ENCODE data around the gene CCDC159.

DNA sequence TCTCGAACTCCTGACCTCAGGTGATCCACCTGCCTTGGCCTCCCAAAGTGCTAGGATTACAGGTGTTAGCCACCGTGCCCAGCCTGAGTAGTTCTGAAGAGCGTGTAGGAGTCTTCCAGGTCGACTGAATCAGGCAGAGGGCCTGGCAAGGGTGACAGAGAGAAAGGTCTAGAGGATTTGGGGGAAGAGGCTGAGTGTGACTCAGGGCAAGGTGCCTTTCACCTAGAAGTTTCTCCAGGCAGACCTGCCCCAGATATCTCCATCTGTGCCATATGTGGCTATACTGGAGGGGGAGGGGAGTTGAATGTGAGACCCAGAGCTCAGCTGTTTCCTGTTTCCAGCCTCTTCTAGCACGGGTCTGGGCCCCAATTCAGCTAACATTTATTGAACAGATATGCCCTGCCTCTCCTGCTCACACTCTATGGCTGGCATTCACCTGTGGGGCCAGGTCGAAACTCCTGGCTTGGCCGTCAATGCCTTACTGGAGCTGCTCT is 1.3 kb downstream of the CCDC159 start:
- TF ChIP-seq, protein P1, sequence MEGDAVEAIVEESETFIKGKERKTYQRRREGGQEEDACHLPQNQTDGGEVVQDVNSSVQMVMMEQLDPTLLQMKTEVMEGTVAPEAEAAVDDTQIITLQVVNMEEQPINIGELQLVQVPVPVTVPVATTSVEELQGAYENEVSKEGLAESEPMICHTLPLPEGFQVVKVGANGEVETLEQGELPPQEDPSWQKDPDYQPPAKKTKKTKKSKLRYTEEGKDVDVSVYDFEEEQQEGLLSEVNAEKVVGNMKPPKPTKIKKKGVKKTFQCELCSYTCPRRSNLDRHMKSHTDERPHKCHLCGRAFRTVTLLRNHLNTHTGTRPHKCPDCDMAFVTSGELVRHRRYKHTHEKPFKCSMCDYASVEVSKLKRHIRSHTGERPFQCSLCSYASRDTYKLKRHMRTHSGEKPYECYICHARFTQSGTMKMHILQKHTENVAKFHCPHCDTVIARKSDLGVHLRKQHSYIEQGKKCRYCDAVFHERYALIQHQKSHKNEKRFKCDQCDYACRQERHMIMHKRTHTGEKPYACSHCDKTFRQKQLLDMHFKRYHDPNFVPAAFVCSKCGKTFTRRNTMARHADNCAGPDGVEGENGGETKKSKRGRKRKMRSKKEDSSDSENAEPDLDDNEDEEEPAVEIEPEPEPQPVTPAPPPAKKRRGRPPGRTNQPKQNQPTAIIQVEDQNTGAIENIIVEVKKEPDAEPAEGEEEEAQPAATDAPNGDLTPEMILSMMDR (CRISPR knock-in tag; IDR thresholded peaks at IDR 0.05): no peak
- no peak for TF ChIP-seq CHD4 (IDR thresholded peaks at IDR 0.05; ENCODE audit: borderline replicate concordance, low read length)
- TF ChIP-seq ZNF768 (CRISPR knock-in tag; IDR thresholded peaks at IDR 0.05): no peak
- no peak for TF ChIP-seq SP1 (IDR thresholded peaks at IDR 0.05)
- no peak for TF ChIP-seq SP1 (CRISPR knock-in tag; IDR thresholded peaks at IDR 0.05)
- TF ChIP-seq, protein P2, sequence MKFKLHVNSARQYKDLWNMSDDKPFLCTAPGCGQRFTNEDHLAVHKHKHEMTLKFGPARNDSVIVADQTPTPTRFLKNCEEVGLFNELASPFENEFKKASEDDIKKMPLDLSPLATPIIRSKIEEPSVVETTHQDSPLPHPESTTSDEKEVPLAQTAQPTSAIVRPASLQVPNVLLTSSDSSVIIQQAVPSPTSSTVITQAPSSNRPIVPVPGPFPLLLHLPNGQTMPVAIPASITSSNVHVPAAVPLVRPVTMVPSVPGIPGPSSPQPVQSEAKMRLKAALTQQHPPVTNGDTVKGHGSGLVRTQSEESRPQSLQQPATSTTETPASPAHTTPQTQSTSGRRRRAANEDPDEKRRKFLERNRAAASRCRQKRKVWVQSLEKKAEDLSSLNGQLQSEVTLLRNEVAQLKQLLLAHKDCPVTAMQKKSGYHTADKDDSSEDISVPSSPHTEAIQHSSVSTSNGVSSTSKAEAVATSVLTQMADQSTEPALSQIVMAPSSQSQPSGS (CRISPR knock-in tag; IDR thresholded peaks at IDR 0.05): no peak
- TF ChIP-seq GABPA (IDR thresholded peaks at IDR 0.05; ENCODE audit: low read depth, low read length): no peak
- no peak for TF ChIP-seq GABPA (CRISPR knock-in tag; IDR thresholded peaks at IDR 0.05; ENCODE audit: low read depth)
- TF ChIP-seq, protein P3, sequence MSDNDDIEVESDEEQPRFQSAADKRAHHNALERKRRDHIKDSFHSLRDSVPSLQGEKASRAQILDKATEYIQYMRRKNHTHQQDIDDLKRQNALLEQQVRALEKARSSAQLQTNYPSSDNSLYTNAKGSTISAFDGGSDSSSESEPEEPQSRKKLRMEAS (IDR thresholded peaks at IDR 0.05): no peak
- TF ChIP-seq FOXJ3 (CRISPR knock-in tag; IDR thresholded peaks at IDR 0.05; ENCODE audit: borderline replicate concordance): no peak
- TF ChIP-seq, protein P4, sequence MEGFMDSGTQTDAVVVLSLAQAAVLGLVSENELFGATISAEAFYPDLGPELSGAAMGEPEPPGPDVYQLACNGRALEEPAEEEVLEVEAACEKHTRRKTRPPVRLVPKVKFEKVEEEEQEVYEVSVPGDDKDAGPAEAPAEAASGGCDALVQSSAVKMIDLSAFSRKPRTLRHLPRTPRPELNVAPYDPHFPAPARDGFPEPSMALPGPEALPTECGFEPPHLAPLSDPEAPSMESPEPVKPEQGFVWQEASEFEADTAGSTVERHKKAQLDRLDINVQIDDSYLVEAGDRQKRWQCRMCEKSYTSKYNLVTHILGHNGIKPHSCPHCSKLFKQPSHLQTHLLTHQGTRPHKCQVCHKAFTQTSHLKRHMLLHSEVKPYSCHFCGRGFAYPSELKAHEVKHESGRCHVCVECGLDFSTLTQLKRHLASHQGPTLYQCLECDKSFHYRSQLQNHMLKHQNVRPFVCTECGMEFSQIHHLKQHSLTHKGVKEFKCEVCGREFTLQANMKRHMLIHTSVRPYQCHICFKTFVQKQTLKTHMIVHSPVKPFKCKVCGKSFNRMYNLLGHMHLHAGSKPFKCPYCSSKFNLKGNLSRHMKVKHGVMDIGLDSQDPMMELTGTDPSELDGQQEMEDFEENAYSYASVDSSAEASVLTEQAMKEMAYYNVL (CRISPR knock-in tag; IDR thresholded peaks at IDR 0.05; ENCODE audit: borderline replicate concordance): no peak
- no peak for TF ChIP-seq YY1 (IDR thresholded peaks at IDR 0.05; ENCODE audit: insufficient read depth, insufficient replicate concordance, low read depth, low read length)
- no peak for TF ChIP-seq ZSCAN25 (CRISPR knock-in tag; IDR thresholded peaks at IDR 0.05)
- TF ChIP-seq ZNF558 (CRISPR knock-in tag; IDR thresholded peaks at IDR 0.05; ENCODE audit: borderline replicate concordance): no peak
